Keratinocyte (primary cell): ENCODE results near the gene MYMK. TPM values are rescaled to one million over a fixed set of nuclear protein-coding genes. Genes with fewer than 3 reads are reported as not detected.

Source experiments
- DNase-seq: peaks from one replicate; pipeline ENCODE4 v3.0.0-alpha.2; 2011; ENCODE audit warnings: low read depth, missing footprints, low spot score
- FAIRE-seq: peaks from 2 replicates; lab custom pipeline; 2011; peaks lifted over from hg19 to GRCh38; lab: Jason Lieb, UNC
- H2AFZ ChIP-seq: 2 replicates; pipeline ENCODE4 v1.6.0; 2012; ENCODE audit warnings: low read length, control low read depth, inconsistent platforms; ENCODE audit not compliant: control insufficient read depth
- H3K27ac ChIP-seq: 2 replicates; pipeline ENCODE4 v1.5.1; 2011; ENCODE audit warnings: low read length; ENCODE audit not compliant: control insufficient read depth, insufficient read depth
- H3K27me3 ChIP-seq: 3 replicates; pipeline ENCODE4 v1.6.0; 2011; ENCODE audit warnings: low read length; ENCODE audit not compliant: control insufficient read depth, insufficient read depth; ENCODE audit errors: extremely low read depth
- H3K36me3 ChIP-seq, 2 experiments: 2 replicates in 1 of 2; 3 replicates in 1 of 2; pipeline ENCODE4 v1.5.1; 2011; ENCODE audit warnings: low read length in 2 of 2, mild to moderate bottlenecking in 1 of 2; ENCODE audit not compliant: control insufficient read depth in 2 of 2, insufficient read depth in 2 of 2; ENCODE audit errors: extremely low read depth in 1 of 2
- H3K4me1 ChIP-seq: 3 replicates; pipeline ENCODE4 v1.5.1; 2011; ENCODE audit warnings: low read length; ENCODE audit not compliant: control insufficient read depth, insufficient read depth; ENCODE audit errors: extremely low read depth
- H3K4me2 ChIP-seq: 3 replicates; pipeline ENCODE4 v1.6.0; 2011; ENCODE audit warnings: low read depth, low read length; ENCODE audit not compliant: control insufficient read depth, insufficient read depth; ENCODE audit errors: extremely low read depth
- H3K4me3 ChIP-seq, 3 experiments: fragments of 200-600 bp in 1 of 3; sonication (generic) in 1 of 3; 2 replicates in 2 of 3; 3 replicates in 1 of 3; pipeline ENCODE4 v1.5.1; 2011 to 2016; ENCODE audit warnings: low read length in 3 of 3, mild to moderate bottlenecking in 3 of 3, control low read depth in 2 of 3, inconsistent platforms in 1 of 3, low read depth in 1 of 3, mixed read lengths in 1 of 3, mixed run types in 1 of 3, moderate library complexity in 1 of 3; ENCODE audit not compliant: control insufficient read depth in 2 of 3, insufficient read depth in 2 of 3; ENCODE audit errors: extremely low read depth in 1 of 3
- H3K79me2 ChIP-seq: 2 replicates; pipeline ENCODE4 v1.6.0; 2012; ENCODE audit warnings: low read length; ENCODE audit not compliant: control insufficient read depth, insufficient read depth
- H3K9ac ChIP-seq: 3 replicates; pipeline ENCODE4 v1.6.0; 2011; ENCODE audit warnings: low read length; ENCODE audit not compliant: control insufficient read depth, insufficient read depth; ENCODE audit errors: extremely low read depth
- H3K9me1 ChIP-seq: 3 replicates; pipeline ENCODE4 v1.6.0; 2011; ENCODE audit warnings: low read length; ENCODE audit not compliant: control insufficient read depth, insufficient read depth; ENCODE audit errors: extremely low read depth
- H3K9me3 ChIP-seq: 2 replicates; pipeline ENCODE4 v1.5.1; 2012; ENCODE audit warnings: low read depth, low read length; ENCODE audit not compliant: control insufficient read depth
- H4K20me1 ChIP-seq: 3 replicates; pipeline ENCODE4 v1.6.0; 2011; ENCODE audit warnings: low read length; ENCODE audit not compliant: control insufficient read depth, insufficient read depth; ENCODE audit errors: extremely low read depth
- EZH2 ChIP-seq: IDR thresholded peaks from one replicate; pipeline ENCODE4 v1.6.1; 2012; ENCODE audit warnings: inconsistent platforms, mild to moderate bottlenecking, low read length, moderate library complexity
- dilution Hi-C: fragments of 300-500 bp; cut with MboI; formaldehyde crosslinking; loops from one replicate; pipeline ENCODE4 v1.7.0; 2020; ENCODE audit warnings: low sequenced_read_pairs; ENCODE audit not compliant: extremely low pct_ligation_motif_present
- polyA plus RNA-seq, 5 experiments: library from polyadenylated mRNA; depleted of rRNA in 3 of 5; stranded (reverse) in 3 of 5; stranded (forward) in 1 of 5; unstranded in 1 of 5; fragments of >200 nt; gene quantifications; 1 replicate in 1 of 5; 2 replicates in 3 of 5; 3 replicates in 1 of 5; pipeline versions ENCODE4 v1.2.1 to v1.2.3, GENCODE V29; 2011 to 2012; ENCODE audit warnings: missing spikeins in 2 of 5, low read depth in 1 of 5, low replicate concordance in 1 of 5
- TF ChIP-seq, protein P1 (sequence below), 3 experiments: IDR thresholded peaks in 1 of 3; conservative IDR thresholded peaks in 1 of 3; optimal IDR thresholded peaks in 1 of 3; 2 replicates in 2 of 3; 3 replicates in 1 of 3; pipeline versions ENCODE3 to v1.5.1; 2011; ENCODE audit warnings: low read length in 3 of 3, mild to moderate bottlenecking in 3 of 3, moderate library complexity in 2 of 3, control low read depth in 1 of 3, inconsistent platforms in 1 of 3; ENCODE audit not compliant: insufficient read depth in 2 of 3; ENCODE audit errors: extremely low read depth in 1 of 3

MYMK gene
- polyA plus RNA-seq, 1 donor (not counting 4 experiments of a cell fraction or from before 2014, with no cell fraction given) = not detected

DNA sequence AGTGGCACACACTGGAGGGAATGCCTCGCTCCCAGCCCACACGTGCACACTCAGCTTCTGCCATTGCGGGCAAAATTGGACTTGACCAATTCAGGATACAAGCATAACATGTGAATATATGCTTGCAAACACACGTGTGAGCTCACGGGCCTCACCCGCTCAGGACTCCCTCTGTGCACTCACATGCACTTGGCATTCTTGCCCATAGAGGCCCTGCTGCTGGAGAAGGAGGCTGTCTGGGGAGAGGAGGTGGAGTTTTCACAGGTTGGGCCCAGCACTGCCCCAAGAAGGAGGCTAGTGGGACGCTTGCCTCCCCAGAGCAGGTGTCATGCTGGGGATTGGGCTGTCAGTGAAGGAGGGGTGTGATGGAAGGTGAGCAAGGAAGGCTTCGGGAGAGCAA lies 1.7 kb downstream of the MYMK start:
- no peak overlapping the region for H3K9ac ChIP-seq
- H3K4me2 ChIP-seq = no peak overlapping the region
- peaks cover 2% of the 10 kb centered on the region for H4K20me1 ChIP-seq
- TF ChIP-seq EZH2 = no peak
- TF ChIP-seq, protein P1, sequence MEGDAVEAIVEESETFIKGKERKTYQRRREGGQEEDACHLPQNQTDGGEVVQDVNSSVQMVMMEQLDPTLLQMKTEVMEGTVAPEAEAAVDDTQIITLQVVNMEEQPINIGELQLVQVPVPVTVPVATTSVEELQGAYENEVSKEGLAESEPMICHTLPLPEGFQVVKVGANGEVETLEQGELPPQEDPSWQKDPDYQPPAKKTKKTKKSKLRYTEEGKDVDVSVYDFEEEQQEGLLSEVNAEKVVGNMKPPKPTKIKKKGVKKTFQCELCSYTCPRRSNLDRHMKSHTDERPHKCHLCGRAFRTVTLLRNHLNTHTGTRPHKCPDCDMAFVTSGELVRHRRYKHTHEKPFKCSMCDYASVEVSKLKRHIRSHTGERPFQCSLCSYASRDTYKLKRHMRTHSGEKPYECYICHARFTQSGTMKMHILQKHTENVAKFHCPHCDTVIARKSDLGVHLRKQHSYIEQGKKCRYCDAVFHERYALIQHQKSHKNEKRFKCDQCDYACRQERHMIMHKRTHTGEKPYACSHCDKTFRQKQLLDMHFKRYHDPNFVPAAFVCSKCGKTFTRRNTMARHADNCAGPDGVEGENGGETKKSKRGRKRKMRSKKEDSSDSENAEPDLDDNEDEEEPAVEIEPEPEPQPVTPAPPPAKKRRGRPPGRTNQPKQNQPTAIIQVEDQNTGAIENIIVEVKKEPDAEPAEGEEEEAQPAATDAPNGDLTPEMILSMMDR (optimal IDR thresholded peaks at IDR 0.05 in 1 of 3, IDR thresholded peaks at IDR 0.05 in 1 of 3, conservative IDR thresholded peaks at IDR 0.05 in 1 of 3; ENCODE audit: extremely low read depth in 1 of 3, insufficient read depth in 2 of 3, low read length in 3 of 3) = no peak
- FAIRE-seq = no peak
- no peaks in the 10 kb centered on the region for H3K4me1 ChIP-seq
- H3K27me3 ChIP-seq = peaks cover 46% of the 10 kb centered on the region
- H3K36me3 ChIP-seq = no peaks in the 10 kb centered on the region
- H3K79me2 ChIP-seq = no peaks in the 10 kb centered on the region
- no peak for DNase-seq
- no peak overlapping the region for H2AFZ ChIP-seq
- H3K27ac ChIP-seq = no peak overlapping the region
- H3K9me1 ChIP-seq = no peaks in the 10 kb centered on the region
- H3K4me3 ChIP-seq = no peak overlapping the region
- dilution Hi-C loops = no loop called here
- no peaks in the 10 kb centered on the region for H3K9me3 ChIP-seq

DNA sequence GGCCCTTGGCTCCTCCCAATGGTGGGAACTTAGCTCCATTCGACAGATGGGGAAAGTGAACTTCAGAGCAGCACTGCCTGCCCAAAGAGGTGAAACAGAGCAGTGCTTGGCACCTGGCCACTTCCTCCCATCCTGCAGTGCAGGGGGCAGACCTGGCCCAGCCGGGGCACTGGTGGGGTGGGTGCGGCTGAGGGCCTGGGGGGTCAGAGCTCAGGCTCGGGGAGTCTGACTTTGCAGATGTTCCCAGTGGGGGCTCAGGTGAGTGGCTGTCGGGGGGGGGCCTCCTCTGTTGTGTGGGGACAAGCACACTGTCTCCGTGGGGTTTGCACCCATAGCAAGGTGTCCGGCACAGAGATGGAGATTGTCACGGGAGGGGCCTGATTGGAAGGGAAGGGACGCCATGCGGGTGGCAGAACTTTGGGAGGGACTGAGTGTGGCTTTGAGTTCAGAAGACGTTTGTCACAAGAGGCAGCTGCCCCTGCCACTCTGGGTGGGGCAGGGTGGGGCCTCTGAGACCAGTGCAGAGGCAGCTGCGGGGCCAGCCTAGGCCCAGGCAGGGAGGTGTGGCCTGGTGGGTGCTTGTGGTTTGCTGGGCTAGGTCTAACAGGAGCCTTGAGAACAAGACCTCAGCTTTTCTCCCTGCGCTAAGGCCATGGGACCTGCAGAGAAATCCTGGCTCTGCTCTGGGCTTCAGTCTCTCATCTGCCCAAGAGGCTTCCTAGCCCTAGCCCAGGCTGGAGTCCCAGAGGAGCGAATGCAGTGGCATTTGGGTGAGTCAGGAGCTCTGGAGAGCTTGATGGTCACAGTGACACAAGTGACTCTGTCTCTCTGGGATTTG lies 2.5 kb downstream of the MYMK start:
- Histone ChIP-seq H3K9ac (no peak overlapping the region), H3K79me2 (no peaks in the 10 kb centered on the region), H3K27ac (no peak overlapping the region), H3K9me1 (no peaks in the 10 kb centered on the region), H3K4me1 (no peaks in the 10 kb centered on the region), H3K4me3 (no peak overlapping the region), H4K20me1 (peaks cover 2% of the 10 kb centered on the region), H3K4me2 (no peak overlapping the region), H3K27me3 (peaks cover 38% of the 10 kb centered on the region), H2AFZ (no peak overlapping the region), H3K9me3 (no peaks in the 10 kb centered on the region), H3K36me3 (no peaks in the 10 kb centered on the region)
- TF ChIP-seq EZH2 = no peak
- TF ChIP-seq, protein P1 (optimal IDR thresholded peaks at IDR 0.05 in 1 of 3, IDR thresholded peaks at IDR 0.05 in 1 of 3, conservative IDR thresholded peaks at IDR 0.05 in 1 of 3; ENCODE audit: extremely low read depth in 1 of 3, insufficient read depth in 2 of 3, low read length in 3 of 3) = no peak
- FAIRE-seq = no peak
- DNase-seq = no peak
- dilution Hi-C loops = no loop called here
